ENCODE results near the gene SLC24A4.

SLC24A4 gene

DNA sequence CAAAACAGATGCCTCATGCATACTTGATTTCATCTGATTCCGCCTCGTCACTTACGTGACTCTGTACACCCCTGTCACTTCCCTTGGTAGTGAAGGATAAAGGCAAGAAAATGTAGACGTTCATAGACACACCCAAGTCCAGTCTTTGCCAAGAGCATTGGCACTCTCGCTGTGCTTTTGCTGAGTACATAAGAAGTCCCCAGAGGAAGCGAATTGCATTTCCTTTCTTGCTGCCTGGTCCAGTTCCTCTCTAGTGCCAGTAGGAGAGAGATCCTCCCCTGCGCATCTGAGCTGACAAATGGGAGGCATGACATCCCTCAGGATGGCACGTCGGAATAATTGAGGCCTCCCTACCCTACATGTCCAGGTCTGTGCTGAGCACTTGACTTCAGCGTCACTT lies 169.3 kb downstream of the SLC24A4 start:
- TF ChIP-seq, protein P1, sequence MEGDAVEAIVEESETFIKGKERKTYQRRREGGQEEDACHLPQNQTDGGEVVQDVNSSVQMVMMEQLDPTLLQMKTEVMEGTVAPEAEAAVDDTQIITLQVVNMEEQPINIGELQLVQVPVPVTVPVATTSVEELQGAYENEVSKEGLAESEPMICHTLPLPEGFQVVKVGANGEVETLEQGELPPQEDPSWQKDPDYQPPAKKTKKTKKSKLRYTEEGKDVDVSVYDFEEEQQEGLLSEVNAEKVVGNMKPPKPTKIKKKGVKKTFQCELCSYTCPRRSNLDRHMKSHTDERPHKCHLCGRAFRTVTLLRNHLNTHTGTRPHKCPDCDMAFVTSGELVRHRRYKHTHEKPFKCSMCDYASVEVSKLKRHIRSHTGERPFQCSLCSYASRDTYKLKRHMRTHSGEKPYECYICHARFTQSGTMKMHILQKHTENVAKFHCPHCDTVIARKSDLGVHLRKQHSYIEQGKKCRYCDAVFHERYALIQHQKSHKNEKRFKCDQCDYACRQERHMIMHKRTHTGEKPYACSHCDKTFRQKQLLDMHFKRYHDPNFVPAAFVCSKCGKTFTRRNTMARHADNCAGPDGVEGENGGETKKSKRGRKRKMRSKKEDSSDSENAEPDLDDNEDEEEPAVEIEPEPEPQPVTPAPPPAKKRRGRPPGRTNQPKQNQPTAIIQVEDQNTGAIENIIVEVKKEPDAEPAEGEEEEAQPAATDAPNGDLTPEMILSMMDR (conservative IDR thresholded peaks at IDR 0.05; ENCODE audit: control insufficient read depth, insufficient read depth, low read depth, low read length), result no peak
- H3K4me3 ChIP-seq (ENCODE audit: control insufficient read depth, low read depth, low read length), result no peak overlapping the region
- DNase-seq (ENCODE audit: low read depth), result no peak

DNA sequence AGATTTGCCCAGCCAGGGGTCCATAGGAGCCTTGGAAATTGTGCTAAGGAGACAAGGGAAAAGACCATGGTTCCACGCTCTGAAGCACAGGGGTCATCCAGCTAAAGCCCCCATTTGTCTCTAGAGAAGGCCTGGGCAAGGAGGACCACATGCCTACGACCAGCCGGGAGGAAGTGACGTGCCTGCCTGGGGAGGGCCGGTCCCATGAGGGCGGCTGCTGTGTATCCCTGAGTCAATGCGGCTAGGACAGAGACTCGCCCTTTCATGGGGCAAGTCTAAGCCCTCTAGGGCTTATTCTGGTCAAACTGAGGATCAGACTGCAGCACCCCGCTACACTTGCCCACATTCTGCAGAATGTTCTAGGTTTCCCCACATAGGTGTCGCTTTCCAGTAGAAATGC lies 170.1 kb downstream of the SLC24A4 start:
- TF ChIP-seq, protein P1 (conservative IDR thresholded peaks at IDR 0.05; ENCODE audit: control insufficient read depth, insufficient read depth, low read depth, low read length), result no peak
- no peak for DNase-seq (ENCODE audit: low read depth)
- H3K4me3 ChIP-seq (ENCODE audit: control insufficient read depth, low read depth, low read length), result no peak overlapping the region

DNA sequence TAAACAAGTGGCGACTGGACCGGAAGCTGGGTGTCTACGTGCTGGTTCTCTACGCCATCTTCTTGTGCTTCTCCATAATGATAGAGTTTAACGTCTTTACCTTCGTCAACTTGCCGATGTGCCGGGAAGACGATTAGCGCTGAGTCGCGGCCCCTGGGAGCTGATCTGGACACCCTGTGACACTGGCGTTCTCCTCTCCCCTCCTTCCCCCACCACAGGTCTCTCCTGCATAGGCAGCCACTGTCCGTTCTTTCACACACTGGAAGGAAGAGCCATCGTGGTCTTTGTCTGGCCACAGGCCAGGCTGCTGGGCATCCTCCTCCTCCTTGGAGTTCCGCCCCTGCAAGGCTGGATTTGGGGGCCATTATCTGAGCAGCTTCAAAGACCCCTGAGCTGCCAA lies 170.5 kb downstream of the SLC24A4 start:
- no peak for DNase-seq (ENCODE audit: low read depth)
- H3K4me3 ChIP-seq (ENCODE audit: control insufficient read depth, low read depth, low read length), result no peak overlapping the region
- TF ChIP-seq, protein P1 (conservative IDR thresholded peaks at IDR 0.05; ENCODE audit: control insufficient read depth, insufficient read depth, low read depth, low read length), result no peak

DNA sequence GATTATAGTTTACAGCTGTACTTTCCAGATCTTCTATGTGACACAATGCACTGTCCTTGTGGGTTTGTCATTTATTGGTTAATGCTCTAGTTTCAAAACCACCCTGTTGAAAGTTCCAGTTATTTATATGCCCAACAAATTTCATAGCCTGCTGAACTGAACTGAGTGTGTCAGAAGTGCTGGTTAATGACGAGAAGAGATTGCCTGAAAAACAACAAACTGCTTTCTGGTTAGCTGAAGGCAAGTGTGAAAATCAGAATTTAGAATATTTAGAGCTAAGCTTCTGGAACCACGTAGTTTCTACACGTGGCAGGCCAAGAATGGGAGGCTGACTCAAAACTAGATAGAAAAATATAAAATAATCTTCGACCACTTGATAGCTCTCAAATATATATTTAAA lies 171.5 kb downstream of the SLC24A4 start:
- no peak for DNase-seq (ENCODE audit: low read depth)
- TF ChIP-seq, protein P1 (conservative IDR thresholded peaks at IDR 0.05; ENCODE audit: control insufficient read depth, insufficient read depth, low read depth, low read length), result no peak
- no peak overlapping the region for H3K4me3 ChIP-seq (ENCODE audit: control insufficient read depth, low read depth, low read length)

DNA sequence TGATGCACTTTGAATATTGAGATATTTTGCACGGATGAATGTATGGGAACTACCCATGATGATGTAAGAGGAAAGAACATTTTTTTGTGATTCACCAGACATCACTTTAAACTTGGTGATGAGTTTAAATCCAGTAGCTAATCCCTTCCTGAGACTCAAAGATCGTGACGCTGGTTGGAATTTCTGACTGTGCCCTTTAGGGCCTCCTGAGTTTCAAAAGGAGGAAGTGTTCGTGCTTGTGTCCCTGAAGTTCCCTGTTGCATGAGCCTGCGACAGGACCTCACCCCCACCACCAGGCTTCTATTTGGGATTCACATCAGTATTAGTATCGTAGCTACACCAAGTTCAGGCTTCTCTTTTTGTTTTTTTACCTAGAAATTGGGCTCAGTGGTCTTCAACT lies 172.1 kb downstream of the SLC24A4 start:
- no peak for DNase-seq (ENCODE audit: low read depth)
- TF ChIP-seq, protein P1 (conservative IDR thresholded peaks at IDR 0.05; ENCODE audit: control insufficient read depth, insufficient read depth, low read depth, low read length), result no peak
- H3K4me3 ChIP-seq (ENCODE audit: control insufficient read depth, low read depth, low read length), result no peak overlapping the region

DNA sequence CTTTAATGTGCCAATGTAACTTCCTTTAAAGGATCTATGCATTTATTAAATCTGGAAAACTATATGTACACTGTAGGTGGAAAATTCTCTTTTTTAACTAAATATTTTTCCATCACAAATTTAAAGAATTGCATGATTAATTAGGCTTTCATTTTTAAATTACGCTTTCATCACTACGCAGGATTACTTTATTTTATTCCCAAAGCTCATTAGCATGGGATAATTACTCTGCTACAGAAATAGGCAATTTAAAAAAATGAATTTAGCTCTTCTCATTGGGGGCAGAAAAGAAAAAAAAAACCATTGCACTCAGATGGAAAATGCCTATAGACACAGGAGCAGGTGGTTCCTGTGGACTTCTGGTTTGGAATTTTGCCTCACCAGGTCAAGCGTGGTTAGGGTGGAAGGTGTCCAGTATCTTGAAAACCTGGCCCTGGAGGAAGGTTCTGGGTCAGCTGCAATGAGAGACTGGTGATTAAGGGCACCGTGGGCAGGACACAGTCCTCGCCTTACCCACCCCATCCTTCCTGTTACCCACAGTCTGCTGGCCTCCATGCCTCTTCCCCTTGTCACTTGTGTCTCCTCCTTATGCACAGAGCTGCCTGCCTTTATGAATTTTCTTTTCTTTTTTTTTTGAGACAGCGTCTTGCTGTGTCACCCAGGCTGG lies 173.4 kb downstream of the SLC24A4 start:
- no peak overlapping the region for H3K4me3 ChIP-seq (ENCODE audit: control insufficient read depth, low read depth, low read length)
- no peak for DNase-seq (ENCODE audit: low read depth)
- TF ChIP-seq, protein P1 (conservative IDR thresholded peaks at IDR 0.05; ENCODE audit: control insufficient read depth, insufficient read depth, low read depth, low read length), result no peak

DNA sequence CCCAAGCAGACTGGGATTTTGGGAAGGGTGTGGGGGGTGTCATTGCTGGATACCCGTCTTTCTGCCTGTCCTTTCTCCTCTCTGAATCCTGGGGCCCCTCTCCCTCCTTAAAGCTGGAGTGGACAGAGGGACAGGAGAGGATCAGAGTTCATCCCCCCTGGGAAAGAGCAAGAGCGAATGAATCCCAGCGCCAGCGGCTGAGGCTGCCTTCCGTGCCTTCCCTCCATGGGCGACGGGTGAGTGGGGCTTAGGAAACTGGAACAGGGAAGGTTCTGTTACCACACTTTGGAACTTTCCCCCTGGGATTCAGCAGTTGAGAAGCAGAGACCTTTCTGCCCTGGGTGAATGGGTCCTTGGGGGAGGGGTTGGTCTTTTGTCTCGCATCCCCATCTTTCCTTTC lies 174.4 kb downstream of the SLC24A4 start:
- TF ChIP-seq, protein P1 (conservative IDR thresholded peaks at IDR 0.05; ENCODE audit: control insufficient read depth, insufficient read depth, low read depth, low read length), result no peak
- no peak overlapping the region for H3K4me3 ChIP-seq (ENCODE audit: control insufficient read depth, low read depth, low read length)
- DNase-seq (ENCODE audit: low read depth), result no peak

All from fibroblast of mammary gland (primary cell).